GM18526 (cell line): ENCODE data around the gene SHMT1.

Experiments
- POLR2A ChIP-seq: IDR thresholded peaks from 3 replicates; pipeline ENCODE4 v1.6.1; 2011; ENCODE audit not compliant: insufficient read length; ENCODE audit errors: extremely low read depth

SHMT1 gene

DNA sequence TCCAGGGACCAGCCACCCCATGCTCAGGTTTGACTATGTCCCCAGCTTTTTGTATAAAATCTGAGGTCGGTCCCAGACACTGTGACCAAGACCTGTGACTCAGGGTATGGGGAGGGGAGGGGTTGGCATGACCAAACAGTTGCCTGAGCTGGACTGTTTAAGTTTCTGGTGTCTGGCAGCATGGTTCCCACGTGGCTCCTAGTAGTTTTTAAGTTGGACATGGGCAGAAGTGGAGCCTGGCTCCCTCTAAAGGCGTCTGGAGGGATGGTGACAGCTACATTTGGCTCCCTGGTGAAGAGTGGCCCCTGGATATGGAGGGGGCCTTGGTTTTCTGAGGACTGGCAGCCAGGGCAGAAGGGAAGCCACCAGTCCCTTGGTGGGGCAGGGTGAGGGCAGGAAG, 40.3 kb downstream of the SHMT1 start:
- no peak for TF ChIP-seq POLR2A

DNA sequence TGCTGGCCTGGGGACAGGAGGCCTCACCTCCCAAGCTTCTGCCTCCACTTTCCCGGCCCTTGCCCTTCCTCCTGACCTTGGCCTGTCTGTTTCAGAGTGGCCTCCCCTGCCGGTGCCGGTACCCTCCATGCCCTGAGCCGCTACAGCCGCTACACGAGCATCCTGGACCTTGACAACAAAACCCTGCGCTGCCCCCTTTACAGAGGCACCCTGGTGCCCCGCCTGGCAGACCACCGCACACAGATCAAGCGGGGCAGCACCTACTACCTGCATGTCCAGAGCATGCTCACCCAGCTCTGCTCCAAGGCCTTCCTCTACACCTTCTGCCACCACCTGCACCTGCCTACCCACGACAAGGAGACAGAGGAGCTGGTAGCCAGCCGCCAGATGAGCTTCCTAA, 40.8 kb downstream of the SHMT1 start:
- TF ChIP-seq POLR2A: no peak

DNA sequence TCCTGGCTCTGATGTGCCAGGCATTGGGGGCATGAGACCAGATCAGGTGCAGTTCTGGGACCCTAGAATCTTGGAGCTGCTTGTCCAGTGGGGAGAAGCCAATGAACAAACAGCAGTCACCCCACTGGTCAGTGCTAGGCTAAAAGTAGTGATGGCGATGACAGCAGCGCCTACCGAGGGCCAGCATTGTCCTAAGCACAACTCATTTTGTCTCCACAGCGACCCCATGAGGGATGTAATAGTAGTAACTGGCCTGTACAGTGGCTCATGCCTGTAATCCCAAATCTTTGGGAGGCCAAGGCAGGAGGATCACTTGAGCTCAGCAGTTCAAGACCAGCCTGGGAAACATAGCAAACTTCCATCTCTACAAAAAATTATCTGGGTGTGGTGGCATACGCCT, 42.0 kb downstream of the SHMT1 start:
- TF ChIP-seq POLR2A: no peak

DNA sequence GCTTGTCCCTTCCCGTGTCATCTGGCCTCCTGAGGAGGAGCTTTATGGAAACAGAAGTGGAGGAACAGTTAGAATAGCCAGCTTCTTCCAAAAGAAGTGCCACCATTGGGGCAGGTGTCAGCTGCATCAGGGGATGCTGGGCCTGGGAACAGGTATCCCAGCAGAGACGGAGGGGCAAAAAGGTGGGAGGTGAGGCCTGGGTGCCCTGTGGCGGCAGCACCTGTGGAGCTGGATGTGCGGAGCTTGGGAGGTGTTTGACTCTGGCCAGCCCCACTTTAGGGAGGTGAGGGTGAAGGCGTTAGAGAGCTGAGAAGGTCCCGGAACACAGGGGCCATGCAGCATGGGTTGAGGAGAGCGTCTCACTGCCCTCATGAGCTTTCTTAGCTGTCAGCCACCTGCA, 43.0 kb downstream of the SHMT1 start:
- no peak for TF ChIP-seq POLR2A

DNA sequence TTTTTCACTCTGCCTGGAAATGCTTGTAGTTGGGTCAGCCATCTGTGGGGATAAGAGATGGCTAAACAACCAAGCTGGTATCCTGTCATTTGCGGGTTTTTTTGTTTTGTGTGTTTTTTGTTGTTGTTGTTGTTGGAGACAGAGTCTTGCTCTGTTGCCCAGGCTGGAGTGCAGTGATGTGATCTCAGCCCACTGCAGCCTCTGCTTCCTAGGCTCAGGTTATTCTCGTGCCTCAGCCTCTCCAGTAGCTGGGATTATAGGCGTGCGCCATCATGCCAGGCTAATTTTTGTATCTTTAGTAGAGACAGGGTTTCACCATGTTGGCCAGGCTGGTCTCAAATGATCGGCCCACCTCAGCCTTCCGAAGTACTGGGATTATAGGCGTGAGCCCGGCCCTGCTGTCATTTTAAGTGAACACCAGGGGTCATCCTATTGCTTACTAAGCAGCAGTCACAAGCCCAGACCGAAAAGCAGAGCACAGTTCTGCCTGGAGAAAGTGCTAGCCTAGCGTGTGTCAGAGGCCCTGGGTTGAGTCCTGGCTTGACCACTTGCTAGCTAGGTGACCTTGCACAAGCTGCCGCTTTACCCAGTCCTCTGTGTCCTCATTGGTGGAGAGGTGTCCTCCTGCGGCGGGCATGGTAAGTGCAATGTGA, 43.6 kb downstream of the SHMT1 start:
- TF ChIP-seq POLR2A: no peak

DNA sequence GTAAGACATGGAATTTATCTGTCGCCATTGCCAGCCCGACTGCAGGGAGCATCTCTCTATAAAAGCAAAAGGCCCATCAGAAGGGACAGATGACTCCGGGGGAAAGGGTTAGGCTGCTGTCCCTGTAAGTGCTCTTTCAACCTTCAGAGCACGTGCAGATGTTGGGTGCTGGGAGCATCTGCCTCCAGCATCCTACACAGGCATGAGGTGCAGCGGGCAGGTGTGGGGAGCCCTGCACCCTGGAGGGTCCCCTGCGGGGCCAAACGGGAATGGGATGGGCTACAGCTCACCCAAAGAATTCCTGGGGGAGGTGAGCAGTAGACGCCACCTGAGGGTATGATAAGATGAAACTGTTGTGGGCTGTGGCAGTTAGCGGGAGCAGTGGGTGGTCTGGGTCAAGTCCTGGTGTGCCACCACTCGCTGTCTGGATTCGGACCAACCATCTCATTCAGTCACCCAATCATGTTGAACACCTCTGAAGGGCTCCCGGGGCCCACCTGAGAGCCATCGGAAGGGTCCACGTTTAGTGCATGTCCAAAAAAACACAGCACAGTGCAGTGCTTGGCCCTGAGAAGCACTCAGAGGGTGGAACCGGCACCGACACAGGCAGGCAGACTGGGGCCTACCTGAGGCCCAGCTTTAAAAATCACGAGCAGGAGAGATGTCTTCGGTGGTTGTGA, 44.4 kb downstream of the SHMT1 start:
- TF ChIP-seq POLR2A: no peak

DNA sequence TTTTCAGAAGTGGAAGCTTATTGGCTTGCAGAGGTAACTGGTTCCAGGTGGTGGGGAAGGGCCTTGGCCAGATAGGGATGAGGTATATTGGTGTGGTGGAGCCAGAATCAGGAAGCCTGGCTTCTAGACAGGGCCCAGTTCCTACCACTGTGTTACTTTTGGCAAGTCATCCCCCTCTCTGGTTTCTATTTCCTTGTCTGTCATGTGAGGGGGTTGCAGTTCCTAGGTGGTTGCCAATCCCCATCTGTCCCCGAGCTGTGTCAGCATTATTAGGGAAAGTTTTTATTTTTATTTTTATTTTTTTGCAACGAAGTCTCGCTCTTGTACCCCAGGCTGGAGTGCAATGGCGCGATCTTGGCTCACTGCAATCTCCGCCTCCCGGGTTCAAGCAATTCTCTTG, 45.2 kb downstream of the SHMT1 start:
- no peak for TF ChIP-seq POLR2A

DNA sequence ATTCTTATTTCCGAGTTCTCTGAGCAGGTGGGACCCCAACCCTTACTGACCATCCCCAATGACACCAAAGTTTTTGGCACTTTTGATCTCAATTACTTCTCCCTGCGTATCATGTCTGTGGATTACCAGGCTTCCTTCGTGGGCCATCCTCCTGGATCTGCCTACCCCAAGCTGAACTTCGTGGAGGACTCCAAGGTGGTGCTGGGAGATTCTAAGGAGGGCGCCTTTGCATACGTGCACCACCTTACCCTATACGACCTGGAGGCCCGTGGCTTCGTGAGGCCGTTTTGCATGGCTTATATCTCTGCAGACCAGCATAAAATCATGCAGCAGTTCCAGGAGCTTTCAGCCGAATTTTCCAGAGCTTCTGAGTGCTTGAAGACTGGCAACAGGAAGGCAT, 47.4 kb downstream of the SHMT1 start:
- TF ChIP-seq POLR2A: no peak

DNA sequence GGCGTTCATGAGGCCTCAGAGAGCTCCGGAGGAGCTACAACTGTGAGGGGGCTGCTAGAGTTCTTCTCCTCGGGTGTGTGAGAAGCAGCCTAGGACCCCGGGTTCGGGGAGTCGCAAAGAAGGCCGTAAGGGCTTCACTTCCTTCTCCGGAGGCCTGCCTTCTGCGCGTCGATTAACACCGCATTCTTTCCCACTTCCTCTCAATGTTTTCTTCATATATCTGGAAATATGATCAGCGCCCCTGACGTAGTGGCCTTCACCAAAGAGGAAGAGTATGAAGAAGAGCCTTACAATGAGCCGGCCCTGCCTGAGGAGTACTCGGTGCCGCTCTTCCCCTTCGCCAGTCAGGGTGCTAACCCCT, 47.8 kb downstream of the SHMT1 start:
- TF ChIP-seq POLR2A: no peak

DNA sequence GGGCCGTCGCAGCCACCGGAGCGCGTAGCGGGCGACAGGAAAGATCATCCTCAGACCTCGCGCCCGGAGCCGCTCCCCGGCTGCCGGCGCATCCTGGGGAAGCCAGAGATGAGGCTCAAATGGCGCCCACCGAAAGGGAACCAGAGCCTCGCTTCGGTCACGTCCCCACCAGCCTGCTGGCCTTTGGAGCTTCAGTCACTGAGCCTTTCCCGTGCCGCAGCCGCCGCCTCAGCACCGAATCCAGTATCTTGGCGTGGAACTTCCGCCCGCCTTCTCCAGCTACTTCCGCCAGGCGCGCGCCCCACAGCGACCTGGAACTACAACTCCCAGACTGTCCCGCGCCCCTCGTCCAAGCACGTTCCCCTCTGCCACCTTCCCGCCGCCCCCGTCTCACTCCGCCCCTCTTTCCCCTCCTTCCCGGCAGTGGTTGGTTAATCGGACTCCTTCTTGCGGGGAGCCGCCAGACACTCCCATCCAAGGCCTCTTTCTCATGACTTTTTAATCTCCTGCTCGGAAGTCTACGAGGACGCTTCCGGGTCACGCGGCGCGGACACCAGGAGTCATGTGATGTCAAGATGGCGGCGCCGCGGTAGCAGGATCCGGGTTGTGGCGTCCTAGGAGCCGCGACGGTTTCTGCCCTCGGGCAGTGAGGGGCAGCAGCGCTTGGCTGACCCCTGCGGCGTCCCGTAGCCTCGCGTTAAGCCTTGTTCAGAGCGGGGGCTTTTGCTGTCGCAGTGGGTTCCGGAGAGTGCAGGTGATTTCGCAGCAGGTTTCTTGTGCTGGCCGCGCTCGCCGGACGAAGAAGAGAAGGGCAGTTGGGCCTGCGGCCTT, 48.4 kb downstream of the SHMT1 start, which contains the start of the genes SMCR8 and TOP3A:
SMCR8 (plus strand) TSS at position 563 of the 831 bp plus-strand sequence. CDS start 497 bp downstream, outside the sequence.
TOP3A (minus strand) TSS at position 264 of the 831 bp plus-strand sequence; CDS start at position 48, 216 bp downstream.
- TF ChIP-seq POLR2A: peak; percentile 63

DNA sequence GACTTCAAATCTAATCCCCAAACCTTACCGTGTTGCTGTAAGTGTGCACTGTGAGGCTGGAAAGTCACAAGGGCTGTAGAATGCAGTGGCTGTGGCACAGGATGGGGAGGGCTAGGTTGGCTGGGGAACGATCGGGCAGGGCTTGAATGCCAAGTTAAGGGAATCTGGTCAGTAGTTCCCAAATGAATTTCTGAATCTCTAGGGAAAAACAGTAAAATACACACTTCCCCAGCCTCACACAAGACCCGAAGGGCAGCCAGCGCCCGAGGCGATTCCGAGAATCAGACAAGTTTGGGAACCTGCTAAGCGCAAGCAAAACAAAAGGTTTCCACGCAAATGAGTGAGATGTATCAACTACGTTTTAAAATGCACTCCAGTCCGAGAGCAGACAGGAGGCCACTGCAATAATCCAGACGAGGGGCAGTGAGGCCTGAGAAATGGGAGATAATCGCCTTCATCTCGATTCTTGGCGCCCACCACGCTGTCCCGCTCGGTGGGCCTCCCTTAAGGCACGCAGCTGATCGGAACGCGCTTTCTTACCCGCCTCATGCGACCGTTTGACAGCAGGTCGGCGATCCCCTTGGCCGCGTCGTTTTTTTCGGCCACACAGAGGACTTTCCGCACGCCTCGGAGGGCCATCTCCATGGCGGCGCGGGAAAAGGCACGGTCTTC, 49.2 kb downstream of the SHMT1 start:
- TF ChIP-seq POLR2A: no peak

DNA sequence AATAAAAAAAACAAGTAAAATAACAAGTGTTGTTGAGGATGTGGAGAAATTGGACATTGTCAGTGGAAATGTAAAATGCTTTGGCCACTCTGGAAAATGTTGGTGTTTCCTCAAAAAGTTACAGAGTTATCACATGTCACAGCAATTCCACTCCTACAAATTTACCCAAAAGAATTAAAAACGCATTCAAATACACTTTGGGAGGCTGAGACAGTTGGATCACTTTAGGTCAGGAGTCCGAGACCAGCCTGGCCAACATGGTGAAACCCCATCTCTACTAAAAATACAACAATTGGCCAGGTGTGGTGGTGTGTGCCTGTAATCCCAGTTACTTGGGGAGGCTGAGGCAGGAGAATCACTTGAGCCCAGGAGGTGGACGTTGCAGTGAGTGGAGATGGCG, 54.1 kb downstream of the SHMT1 start:
- TF ChIP-seq POLR2A: no peak

DNA sequence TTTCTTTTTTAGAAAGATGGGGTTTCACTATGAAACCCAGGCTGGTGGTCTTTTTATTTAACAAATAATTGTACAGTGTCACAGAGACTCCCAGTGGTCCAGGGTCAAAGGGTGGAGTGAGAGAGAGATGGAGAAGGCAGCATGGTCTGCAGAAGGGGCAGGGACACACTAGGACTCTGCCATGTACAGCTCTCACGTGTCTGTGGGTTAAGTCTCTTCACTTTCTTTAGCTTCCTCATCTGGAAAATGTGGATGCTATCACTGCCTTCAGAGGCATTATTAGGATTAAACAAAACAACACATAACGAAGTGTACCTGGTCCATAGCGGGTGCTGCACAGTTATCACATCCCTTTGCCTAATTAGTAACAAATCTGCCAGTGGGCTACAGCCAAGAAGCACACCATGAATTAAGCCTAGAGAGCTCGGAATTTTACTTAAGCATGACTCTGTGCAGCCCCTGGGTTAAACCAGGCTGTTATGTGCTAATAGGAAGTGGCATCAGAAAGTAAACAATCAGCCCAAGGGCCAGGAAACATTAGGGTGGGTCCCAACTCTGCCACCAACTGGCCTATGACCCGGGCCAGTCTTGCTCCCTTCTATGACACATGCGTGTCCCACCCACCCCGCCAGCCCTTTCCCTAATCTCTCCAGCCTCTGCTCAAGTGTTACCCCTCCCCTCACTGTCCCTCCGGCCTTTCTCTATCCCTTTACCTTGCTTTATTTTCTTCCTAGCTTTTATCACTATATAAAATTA, 62.4 kb downstream of the SHMT1 start:
- no peak for TF ChIP-seq POLR2A

DNA sequence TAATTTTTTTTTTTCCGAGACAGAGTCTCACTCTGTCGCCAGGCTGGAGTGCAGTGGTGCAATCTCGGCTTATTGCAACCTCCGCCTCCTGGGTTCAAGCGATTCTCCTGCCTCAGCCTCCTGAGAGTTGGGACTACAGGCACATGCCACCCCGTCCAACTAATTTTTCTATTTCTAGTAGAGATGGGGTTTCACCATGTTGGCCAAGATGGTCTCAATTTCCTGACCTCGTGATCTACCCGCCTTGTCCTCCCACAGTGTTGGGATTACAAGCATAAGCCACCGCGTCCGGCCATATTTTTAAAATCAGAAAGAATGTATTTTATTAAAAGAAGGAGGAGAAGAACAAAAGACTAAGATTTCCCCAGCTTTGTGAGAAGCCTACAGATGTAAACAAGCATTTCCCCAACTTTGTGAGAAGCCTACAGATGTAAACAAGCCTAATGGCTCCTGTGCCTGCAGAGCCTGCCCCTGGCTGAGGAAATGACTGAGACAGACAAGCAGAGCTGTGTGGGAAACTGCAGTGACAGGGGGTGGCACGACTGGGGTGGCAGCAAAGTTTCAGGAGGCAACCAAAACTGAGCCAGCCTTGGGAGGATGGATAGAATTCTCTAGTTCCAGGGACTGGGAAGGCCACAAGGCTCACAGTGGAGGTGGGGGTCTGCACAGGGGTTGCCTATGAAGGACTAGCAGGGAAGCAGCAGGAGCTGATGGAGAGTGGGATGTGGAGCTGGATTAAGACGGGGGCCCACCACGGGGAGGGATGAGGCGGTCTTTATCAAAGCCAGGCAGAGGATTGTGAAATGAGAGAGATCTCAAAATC, 71.4 kb downstream of the SHMT1 start:
- no peak for TF ChIP-seq POLR2A
